GM19395 (cell line): ENCODE data around the gene PLPP6.
"Not testable (repeated sequence)": the region's sequence is repeated elsewhere in the genome, so short reads cannot be mapped to it uniquely, and the experiment has no call there.

Experiments
- ATAC-seq: cut with Tn5 transposase; IDR thresholded peaks from one replicate; pipeline ENCODE4 v1.9.1; 2021; ENCODE audit warnings: mild to moderate bottlenecking, moderate library complexity; ENCODE audit not compliant: unreplicated experiment

PLPP6 gene

DNA sequence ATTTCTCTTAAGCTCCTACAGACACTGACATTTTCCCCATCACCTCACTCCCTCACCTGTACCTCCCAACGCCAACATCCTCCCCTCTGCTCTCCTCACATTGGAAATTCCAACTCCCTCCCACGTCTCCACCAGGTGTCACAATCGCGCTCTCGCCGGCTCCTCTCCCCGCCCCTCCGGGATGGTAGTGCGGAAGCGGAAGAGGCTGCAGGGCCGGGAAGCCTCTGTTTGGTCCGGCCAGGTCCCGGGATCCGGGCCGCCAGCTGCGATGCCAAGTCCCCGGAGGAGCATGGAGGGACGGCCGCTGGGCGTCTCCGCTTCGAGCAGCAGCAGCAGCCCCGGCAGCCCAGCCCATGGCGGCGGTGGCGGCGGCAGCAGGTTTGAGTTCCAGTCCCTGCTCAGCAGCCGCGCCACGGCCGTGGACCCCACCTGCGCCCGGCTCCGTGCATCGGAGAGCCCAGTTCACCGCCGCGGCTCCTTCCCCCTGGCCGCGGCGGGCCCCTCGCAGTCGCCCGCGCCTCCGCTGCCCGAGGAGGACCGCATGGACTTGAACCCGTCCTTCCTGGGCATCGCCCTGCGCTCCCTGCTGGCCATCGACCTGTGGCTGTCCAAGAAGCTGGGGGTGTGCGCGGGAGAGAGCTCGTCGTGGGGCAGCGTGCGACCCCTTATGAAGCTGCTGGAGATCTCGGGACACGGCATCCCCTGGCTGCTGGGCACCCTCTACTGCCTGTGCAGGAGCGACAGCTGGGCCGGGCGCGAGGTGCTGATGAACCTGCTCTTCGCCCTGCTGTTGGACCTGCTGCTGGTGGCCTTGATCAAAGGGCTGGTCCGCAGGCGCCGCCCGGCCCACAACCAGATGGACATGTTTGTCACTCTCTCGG is at the start of gene PLPP6:
Gene PLPP6, plus strand, starts transcription at position 187 of the 881 bp plus-strand sequence. Its CDS starts 82 bp downstream, at position 269.
- ATAC-seq, result peak; percentile 85

GRCh38 chr9:4614627-4615026 is 47.5 kb upstream of the PLPP6 start:
- ATAC-seq, result no peak

GRCh38 chr9:4615251-4615650 is 46.8 kb upstream of the PLPP6 start:
- no peak for ATAC-seq

DNA sequence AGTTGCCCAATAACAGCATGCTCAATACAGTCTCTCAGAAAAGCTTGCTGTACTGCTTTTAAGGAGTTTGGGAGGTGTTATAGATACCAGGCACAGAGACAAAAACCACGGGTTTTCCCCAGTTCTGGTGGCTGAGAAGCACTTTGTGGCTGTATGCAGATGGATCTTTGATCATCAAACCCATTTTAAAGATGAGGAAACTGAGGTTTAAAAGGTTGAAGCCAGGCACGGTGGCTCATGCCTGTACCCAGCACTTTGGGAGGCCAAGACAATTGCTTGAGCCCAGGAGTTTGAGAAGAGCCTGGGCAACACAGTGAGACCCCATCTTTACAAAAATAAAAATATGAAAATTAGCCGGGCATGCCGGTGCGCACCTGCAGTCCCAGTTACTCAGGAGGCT is 46.3 kb upstream of the PLPP6 start:
- ATAC-seq, result no peak

GRCh38 chr9:4617752-4618151 is 44.3 kb upstream of the PLPP6 start:
- no peak for ATAC-seq

- ATAC-seq, result no peak
Measured at GRCh38 chr9:4618700-4619099, 43.4 kb upstream of the PLPP6 start.

GRCh38 chr9:4620057-4620765 is 41.9 kb upstream of the PLPP6 start:
- no peak for ATAC-seq

- no peak for ATAC-seq
Measured at GRCh38 chr9:4620881-4621555, 41.1 kb upstream of the PLPP6 start.

GRCh38 chr9:4622016-4622415 is 40.1 kb upstream of the PLPP6 start:
- ATAC-seq, result no peak

DNA sequence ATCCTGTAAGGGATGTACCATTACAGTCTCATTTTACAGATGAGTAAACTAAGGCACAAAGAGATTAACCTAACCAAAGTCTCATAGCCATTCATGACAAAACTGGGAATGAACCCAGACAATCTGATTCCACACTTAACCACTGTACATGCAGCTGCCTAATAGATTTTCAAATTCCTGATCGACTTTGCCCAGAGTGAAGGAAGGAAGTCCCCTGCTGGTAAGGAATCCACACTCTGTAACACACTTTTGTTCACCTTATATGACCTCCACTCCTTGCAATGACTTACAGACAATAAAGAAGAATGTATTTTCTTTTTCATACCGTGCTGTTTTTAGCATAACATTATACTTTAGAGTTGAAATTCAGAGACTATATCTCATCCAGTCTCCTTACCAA is 31.3 kb upstream of the PLPP6 start:
- ATAC-seq, result no peak

GRCh38 chr9:4638968-4639367 is 23.1 kb upstream of the PLPP6 start:
- ATAC-seq, result no peak

DNA sequence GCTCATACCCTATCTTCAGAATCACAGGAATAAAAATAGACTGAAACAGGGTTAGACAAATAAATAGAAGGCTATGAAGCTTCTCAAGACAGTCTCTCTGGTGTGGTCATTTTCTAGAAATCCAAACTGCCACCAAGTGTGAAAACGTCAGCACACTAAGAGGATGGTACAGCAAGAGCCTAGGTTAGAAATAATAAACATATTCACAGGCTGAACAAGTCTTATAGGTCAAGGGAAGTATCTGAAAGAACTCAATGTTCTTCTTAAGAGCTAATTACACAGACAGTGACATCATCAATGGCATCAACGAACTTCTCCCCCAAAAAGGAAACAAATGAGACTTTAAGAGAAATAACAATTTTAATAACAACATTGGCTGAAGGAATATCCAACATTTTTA is 22.7 kb upstream of the PLPP6 start:
- ATAC-seq, result no peak

DNA sequence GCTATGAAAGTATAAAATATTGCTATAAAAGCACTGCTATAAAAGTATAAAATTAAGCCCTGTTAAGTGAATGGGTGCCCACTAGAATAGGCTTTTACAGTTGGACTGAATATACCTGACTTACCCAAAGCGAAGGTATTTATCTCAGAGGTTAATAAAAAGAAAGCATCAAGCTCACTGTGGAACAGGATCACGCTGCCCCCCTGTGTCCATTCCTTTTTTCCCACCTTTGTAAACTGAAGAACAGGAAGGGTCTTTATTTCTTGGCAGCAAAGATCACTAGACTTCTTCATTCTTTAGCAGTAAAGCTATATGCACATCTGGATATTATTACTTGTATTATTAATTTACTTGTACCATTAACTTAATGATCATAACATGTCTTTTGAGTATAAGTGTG is 22.1 kb upstream of the PLPP6 start:
- no peak for ATAC-seq

DNA sequence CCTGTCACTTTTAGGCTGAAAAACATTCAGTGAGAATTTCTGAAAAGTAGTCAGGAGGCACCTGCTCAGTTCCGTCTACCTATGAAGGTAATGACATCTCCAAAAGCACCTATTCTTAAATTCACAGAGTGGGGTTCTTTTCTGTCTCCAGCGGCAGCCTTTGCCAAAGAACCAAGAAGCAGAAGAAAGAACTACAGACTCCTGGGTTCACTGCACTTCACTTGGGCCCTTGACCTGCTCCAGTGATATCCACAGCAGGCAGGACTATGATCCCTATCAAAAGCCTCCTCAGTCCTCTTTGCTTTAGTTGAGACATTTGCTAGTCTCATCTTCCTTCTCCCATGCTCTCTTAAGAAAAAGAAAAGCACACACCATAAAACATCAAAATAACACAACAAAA is 19.7 kb upstream of the PLPP6 start:
- ATAC-seq, result no peak

- no peak for ATAC-seq
Measured at GRCh38 chr9:4654084-4654483, 8.0 kb upstream of the PLPP6 start.

GRCh38 chr9:4654538-4654937 is 7.6 kb upstream of the PLPP6 start:
- no peak for ATAC-seq

DNA sequence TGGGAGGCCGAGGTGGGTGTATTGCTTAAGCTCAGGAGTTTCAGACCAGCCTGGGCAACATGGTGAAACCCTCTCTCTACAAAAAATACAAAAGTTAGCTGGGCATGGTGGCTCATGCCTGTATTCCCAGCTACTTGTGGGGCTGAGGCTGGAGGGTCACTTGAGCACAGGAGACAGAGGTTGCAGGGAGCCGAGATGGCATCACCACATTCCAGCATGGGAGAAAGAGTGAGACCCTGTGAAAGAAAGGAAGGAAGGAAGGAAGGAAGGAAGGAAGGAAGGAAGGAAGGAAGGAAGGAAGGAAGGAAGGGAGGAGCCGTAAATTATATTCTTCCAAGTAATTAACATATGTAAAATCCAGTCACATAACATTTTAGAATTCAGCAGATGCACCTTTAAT is 5.9 kb upstream of the PLPP6 start:
- ATAC-seq, result not testable (repeated sequence)

- ATAC-seq, result no peak
Measured at GRCh38 chr9:4656621-4657020, 5.5 kb upstream of the PLPP6 start.

DNA sequence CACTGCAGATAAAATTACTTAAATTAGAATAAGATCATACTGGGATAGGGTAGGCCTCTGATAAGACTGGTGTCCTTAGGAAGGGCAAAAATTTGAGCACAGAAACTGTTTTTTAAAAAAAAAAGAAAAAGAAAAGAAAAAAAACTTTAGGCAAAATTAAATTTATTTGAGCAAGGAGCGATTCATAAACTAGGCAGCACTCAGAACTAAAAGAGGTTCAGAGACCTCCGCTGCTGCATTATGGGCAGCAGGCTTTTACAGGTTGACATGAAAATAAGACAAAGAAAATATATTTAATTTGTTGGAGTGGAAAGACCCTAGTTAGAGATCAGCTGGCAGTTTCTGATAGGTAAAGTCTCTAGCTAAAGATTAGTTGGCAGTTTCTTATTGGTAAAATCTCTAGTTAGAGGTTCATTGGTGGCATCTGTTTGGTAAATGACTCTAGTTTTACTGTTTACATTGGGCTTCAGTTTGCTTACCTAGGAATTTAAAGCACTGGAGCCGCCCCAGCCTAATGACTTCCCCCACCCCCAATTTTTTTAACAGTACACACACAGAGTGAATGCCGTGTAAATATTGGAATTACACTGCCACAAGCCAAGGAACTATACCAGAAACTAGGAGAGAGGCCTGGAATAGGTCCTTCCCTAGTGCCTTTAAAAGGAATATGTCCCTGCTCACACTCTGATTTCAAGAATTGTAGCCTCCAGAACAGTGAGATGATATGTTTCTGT is 4.5 kb upstream of the PLPP6 start:
- ATAC-seq, result no peak

DNA sequence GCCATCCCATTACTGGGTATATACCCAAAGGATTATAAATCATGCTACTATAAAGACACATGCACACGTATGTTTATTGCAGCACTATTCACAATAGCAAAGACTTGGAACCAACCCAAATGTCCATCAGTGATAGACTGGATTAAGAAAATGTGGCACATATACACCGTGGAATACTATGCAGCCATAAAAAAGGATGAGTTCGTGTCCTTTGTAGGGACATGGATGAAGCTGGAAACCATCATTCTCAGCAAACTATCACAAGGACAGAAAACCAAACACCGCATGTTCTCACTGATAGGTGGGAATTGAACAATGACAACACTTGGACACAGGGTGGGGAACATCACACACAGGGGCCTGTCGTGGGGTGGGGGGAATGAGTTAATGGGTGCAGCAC is 1.4 kb upstream of the PLPP6 start:
- ATAC-seq, result not testable (repeated sequence)

DNA sequence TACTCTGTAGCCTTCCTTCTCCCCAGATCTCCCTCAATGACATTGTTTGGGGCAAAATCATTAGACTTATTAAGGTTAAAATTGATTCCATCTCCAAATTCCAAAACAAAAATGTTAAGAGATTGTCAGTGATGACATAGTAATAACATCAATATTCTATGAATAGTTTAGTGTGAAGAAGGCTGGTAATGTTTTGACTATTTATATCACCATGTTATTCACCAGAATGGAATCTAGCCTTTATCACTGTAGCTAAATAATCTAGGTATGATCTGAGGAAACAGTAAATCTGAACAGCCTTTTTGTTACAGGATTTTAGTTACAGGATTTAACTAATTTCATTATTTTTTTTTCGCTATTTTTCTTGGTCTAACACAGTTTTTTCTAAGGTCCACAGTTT is 929 bp upstream of the PLPP6 start:
- ATAC-seq, result no peak
